ENCODE results near the gene PCAT7.
"Not testable (repeated sequence)": the region's sequence is repeated elsewhere in the genome, so short reads cannot be mapped to it uniquely, and the experiment has no call there.

PCAT7 gene

GRCh38 chr9:94554439-94555331 lies at the start of gene PCAT7:
Gene PCAT7, plus strand, starts transcription at chr9:94555083.
- peak; percentile 38 to 54 for DNase-seq

GRCh38 chr9:94506370-94506769 lies 48.5 kb upstream of the PCAT7 start:
- DNase-seq, result not testable (repeated sequence)

DNA sequence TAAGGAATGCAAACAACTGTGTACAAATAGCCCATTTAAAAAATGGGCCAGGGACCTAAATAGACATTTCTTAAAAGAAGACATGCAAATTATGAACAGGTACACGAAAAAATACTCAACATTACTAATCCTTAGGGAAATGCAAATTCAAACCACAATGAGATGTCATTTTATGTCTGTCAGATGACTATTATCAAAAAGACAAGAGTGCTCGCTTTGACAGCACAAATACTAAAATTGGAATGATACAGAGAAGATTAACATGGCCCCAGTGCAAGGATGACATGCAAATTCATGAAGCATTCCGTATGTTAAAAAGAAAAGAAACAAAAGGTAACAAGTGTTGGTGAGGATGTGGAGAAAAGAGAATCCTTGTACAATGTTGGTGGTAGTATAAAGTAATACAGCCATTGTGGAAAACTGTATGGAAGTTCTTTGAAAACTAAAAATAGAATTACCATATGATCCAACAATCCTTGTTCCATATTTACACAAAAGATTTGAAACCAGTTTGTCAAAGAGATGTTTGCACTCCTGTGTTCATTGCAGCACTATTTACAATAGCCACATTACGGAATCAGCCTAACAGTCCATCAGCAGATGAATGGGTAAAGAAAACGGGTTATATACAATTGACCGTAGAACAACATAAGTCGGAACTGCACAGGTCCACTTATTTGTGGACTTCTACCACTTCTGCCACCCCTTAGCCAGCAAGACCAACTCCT lies 47.2 kb upstream of the PCAT7 start:
- DNase-seq, result no peak

DNA sequence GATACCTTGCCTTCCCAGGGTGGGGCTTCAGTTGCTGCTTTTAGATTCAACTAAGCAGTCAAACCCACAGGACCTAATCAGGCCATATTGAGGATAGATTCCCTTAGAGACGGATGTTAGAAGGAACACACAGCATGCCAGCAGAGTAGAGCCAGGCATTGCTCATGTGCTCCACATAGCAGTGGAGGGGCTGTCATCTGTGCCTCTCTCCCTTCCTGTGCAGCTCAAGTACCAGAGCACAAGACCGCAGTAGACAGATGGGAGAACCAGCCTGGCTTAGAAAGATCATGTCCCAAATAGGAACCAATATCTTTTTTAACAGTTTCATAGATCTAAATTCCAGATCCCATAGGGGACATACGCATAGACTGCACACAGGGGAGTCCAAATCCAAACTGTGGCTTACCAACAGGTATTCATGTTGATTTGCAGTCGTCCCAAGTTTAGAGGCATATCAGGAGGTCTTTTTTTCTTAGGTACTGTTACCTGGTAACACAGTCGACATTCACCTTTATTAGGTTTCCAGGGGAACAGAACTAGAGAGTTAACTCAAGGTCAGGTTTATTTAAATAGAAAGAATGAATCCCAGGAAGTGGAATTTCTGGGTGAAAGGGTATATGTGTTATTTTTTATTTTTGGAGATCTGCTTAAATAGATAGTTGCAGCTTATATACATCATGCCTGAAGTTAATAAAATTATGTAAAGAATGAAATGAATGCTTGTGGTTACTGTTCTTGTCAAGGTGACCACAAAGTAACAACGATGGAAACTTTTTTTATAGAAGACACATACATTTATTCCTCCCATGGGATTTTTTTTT lies 43.5 kb upstream of the PCAT7 start:
- no peak for DNase-seq

GRCh38 chr9:94511955-94512265 lies 43.0 kb upstream of the PCAT7 start:
- DNase-seq, result no peak

- DNase-seq, result no peak
These were observed 40.2 kb upstream of the PCAT7 start for GRCh38 chr9:94514722-94515121.

DNA sequence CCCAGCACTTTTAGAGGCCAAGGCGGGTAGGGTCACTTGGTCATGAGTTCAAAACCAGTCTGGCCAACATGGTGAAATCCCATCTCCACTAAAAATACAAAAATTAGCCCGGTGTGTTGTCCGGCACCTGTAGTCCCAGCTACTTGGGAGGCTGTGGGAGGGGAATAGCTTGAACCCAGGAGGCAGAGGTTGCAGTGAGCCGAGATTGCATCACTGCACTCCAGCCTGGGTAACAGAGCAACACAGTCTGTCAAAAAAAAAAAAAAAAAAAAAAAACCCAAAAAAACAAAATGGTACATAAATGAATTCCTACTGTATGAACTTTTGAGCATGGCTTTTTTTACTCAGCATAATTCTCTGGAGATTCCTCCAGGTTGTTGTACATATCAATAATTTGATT lies 37.6 kb upstream of the PCAT7 start:
- DNase-seq, result no peak

- no peak for DNase-seq
These were observed 29.4 kb upstream of the PCAT7 start for GRCh38 chr9:94525396-94526035.

- no peak for DNase-seq
These were observed 28.6 kb upstream of the PCAT7 start for GRCh38 chr9:94526271-94526670.

GRCh38 chr9:94526951-94527350 lies 27.9 kb upstream of the PCAT7 start:
- no peak for DNase-seq

DNA sequence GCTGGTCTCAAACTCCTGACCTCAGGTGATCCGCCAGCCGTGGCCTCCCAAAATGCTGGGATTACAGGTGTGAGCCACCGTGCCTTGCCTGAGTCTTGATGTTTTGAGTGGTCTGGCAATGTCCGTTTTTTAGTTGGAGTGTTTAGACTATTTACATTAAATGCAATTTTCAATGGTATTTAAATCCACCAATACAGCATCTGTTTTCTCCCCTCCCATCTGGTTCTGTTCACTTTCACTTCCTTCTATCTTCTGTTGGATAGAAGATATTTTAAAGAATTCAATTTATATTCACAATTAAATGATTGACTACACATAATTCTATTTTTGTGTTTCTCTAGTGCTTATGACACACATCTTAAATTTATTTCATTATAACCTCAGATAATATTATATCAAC lies 26.0 kb upstream of the PCAT7 start:
- no peak for DNase-seq

DNA sequence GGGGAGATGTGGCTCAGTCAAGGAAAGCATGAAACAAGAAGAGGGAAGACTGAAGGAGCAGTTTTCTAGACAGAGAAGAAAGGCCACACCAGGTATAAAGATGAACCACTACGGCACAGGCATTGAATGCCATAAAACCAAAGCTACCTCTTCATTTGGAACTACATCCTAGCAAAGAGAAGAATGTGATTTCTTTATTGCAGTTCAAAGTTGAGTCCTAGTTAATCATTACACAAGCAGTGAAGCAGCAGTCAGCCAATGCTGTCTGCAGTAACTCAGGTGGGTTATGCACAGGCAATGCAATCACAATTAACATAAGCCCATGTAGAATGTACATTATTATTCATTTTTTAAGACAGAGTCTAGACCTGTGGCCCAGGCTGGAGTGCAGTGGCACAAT lies 21.7 kb upstream of the PCAT7 start:
- no peak for DNase-seq

- DNase-seq, result no peak
These were observed 21.3 kb upstream of the PCAT7 start for GRCh38 chr9:94533601-94534000.

GRCh38 chr9:94534901-94535300 lies 20.0 kb upstream of the PCAT7 start:
- no peak for DNase-seq

- DNase-seq, result no peak
These were observed 16.0 kb upstream of the PCAT7 start for GRCh38 chr9:94538908-94539307.

GRCh38 chr9:94544335-94544734 lies 10.5 kb upstream of the PCAT7 start:
- DNase-seq, result not testable (repeated sequence)

DNA sequence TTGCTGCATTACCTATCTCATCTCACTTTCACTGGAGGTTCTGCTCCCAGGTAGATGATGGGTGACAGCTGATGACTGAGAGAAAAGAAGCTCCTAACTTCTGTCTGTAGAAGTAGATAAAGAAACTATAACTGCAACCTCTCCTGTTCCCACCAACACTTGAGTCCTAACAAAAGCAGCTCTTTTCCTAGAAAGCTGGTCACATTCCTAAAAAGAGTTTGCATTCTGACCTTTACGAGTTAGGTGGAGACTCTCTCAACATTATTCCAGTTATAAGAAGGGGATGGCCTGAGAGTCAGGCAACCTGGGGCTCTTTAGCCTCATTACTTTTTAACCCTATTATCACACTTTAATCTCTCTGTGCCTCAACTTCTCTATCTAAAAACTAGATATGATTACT lies 8.9 kb upstream of the PCAT7 start:
- no peak for DNase-seq

DNA sequence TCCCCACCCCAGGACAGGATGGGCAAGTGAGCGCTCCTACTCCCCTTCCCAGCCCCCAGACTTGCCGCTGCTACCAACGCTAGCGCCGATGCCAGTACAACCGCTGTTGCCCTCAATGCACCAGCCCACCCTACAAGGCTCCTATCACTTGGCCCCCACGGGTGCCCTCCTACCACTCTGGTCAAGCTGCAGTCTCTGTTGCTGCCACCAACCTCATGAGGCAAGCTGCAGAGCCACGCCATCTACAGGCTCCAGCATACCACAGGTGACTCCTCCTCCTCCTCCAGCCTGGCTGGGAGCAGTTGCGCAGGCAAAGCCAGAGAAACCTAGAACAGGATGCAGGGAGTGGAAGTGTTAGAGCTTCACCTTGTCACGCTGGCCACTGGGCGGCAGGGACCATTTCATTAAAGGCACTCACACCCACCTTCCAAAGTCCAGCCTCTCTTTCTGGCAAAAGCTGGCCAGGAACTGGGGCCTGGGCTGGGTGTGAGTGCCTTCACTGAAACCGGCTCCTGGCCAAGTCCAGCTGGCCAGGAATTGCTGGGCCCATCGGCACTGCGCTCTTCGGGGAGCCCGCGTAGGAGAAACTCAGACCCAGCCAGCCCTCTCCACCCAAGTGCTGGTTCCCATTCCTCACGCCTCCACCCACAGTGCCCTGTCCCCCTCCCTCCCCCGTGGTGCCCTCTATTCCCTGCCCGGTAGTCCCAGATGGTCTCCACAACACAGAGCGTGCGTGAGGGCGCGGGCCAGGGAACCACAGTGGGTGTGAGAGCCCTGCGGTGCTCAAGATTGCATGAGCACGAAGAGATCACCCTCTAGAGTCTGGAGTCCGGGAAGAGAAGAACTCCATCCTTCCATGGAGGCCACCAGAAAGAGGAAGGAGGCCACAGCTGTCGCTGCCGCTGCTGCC lies 1.6 kb upstream of the PCAT7 start:
- DNase-seq, result no peak

- no peak for DNase-seq
These were observed 825 bp upstream of the PCAT7 start for GRCh38 chr9:94554078-94554438.

DNA sequence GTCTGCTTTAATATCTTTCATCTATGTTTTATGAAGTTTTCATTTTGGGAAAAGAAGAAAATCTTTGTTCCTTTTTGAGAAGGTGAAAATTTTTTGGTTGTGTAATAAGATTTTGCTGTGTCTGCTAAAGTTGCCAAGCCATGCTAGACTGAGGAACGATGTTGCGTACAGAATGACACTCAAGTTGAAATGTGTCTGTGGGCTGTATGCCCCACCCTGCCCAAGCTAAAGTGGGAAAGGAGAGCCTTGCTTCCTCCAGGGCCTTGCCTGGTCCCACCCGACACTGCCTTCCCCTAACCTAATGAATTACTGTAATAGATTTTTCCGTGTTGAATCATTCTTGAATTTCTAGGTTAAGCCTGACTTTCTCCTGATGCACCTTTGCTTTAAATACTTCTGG lies 2.5 kb downstream of the PCAT7 start:
- DNase-seq, result no peak

DNA sequence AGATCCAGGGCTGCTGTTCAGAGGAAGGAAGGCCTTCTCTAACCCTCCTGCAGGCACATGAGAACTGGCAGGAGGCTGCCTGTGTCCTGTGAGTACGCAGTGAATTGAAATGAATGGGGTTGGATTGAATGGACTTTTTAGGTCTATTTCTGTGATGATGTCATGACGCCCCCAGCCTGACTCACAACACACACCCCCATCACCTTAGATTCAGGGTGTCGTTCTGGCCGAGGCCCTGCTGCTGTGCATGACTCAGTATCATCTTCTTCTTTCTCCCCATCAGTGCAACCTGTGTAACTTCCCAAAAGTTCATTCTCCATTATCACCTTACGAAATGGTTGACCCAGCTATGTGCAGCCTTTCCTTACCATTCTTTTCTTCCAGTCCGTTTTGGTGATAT lies 5.4 kb downstream of the PCAT7 start:
- peak in 1 of 2 experiments; percentile 10 for DNase-seq

DNA sequence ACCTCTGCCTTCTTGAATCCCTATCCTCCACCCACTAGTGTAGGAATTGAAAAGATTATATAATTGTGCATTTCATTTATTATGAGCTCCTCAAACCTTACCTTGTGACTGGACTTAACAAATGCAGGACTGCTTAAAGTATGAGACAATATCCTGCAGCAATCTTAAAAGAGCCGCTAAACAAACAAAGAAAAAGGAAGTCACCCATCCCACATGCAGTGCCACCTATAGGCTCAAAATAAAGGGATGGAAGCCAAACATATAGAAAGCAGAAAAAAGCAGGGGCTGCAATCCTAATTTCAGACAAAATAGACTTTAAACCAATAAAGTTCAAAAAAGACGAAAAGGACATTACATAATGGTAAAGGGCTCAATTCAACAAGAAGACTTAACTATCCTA lies 8.7 kb downstream of the PCAT7 start:
- no peak for DNase-seq

Data from activated CD4-positive, alpha-beta T cell treated with anti-CD3 and anti-CD28 coated beads, Interleukin-2, amount 50 U/mL, for 48 hours (primary cell).